DND-41 (cell line): ENCODE data around the gene OXCT1.

ENCODE experiments used
- EZH2 ChIP-seq: IDR thresholded peaks from 3 replicates; pipeline ENCODE4 v1.6.1; 2012; ENCODE audit warnings: borderline replicate concordance, low read depth, mild to moderate bottlenecking, moderate library complexity, low read length, inconsistent platforms; ENCODE audit not compliant: severe bottlenecking
- TF ChIP-seq, protein P1 (sequence below): IDR thresholded peaks from 2 replicates; pipeline ENCODE4 v1.5.1; 2012; ENCODE audit warnings: borderline replicate concordance, low read length, moderate library complexity, mild to moderate bottlenecking; ENCODE audit not compliant: poor library complexity, severe bottlenecking; ENCODE audit errors: extremely low read depth

DNA sequence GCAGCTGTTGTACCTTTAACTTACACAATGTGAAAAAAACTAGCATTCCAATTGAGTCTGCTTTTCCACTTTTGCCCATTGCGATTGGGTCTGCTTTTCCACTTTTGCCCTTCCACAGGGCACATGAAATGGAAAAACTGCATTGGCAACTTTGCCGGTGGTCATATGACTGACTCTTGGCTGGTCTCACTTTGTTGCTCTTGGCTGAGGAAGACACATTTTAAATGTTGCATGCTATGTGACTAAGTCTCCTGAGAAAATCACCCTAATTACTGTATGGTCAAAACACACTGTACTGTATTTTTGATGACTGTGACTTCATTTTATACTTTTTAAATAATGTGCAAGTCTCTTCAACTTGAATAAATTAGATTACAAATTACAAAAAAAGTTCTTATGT lies 1.6 kb upstream of the OXCT1 start:
- TF ChIP-seq EZH2: no peak
- TF ChIP-seq, protein P1, sequence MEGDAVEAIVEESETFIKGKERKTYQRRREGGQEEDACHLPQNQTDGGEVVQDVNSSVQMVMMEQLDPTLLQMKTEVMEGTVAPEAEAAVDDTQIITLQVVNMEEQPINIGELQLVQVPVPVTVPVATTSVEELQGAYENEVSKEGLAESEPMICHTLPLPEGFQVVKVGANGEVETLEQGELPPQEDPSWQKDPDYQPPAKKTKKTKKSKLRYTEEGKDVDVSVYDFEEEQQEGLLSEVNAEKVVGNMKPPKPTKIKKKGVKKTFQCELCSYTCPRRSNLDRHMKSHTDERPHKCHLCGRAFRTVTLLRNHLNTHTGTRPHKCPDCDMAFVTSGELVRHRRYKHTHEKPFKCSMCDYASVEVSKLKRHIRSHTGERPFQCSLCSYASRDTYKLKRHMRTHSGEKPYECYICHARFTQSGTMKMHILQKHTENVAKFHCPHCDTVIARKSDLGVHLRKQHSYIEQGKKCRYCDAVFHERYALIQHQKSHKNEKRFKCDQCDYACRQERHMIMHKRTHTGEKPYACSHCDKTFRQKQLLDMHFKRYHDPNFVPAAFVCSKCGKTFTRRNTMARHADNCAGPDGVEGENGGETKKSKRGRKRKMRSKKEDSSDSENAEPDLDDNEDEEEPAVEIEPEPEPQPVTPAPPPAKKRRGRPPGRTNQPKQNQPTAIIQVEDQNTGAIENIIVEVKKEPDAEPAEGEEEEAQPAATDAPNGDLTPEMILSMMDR: no peak
